BJ (cell line): ENCODE measurements around the gene MDM2. TPM values are rescaled to one million over a fixed set of nuclear protein-coding genes. Genes with fewer than 3 reads are reported as not detected.
"Not testable (repeated sequence)": the region's sequence is repeated elsewhere in the genome, so short reads cannot be mapped to it uniquely, and the experiment has no call there.

Experiments
- CTCF ChIA-PET: fragments of 350-600 bp; formaldehyde crosslinking; extraction: SDS; loops from one replicate; lab custom pipeline; 2021; ENCODE audit warnings: antibody characterized with exemption, inconsistent platforms; lab: Yijun Ruan, JAX
- POLR2A ChIA-PET: fragments of 300-600 bp; sonication (Branson Sonifier 250); formaldehyde crosslinking; extraction: SDS; loops from one replicate; lab custom pipeline; 2021; ENCODE audit warnings: antibody characterized with exemption; lab: Charles Lee
- DNase-seq: peaks from one replicate; pipeline ENCODE4 v3.0.0-alpha.2; 2011; ENCODE audit warnings: low read depth
- H3K27me3 ChIP-seq: 2 replicates; pipeline ENCODE4 v1.6.0; 2011; ENCODE audit warnings: low read length; ENCODE audit not compliant: control insufficient read depth, insufficient read depth
- H3K36me3 ChIP-seq: 2 replicates; pipeline ENCODE4 v1.5.1; 2011; ENCODE audit warnings: low read length; ENCODE audit not compliant: control insufficient read depth, insufficient read depth
- H3K4me3 ChIP-seq: 2 replicates; pipeline ENCODE4 v1.5.1; 2011; ENCODE audit warnings: low read depth, mild to moderate bottlenecking, control low read depth, low read length
- polyA plus RNA-seq: library from polyadenylated mRNA; depleted of rRNA; stranded (reverse); fragments of >200 nt; gene quantifications from 2 replicates; pipeline ENCODE4 v1.2.3, GENCODE V29; 2011
- TF ChIP-seq, protein P1 (sequence below): IDR thresholded peaks from 2 replicates; pipeline ENCODE4 v1.5.1; 2011; ENCODE audit warnings: low read depth, mild to moderate bottlenecking, control low read depth, inconsistent platforms, low read length, moderate library complexity; ENCODE audit not compliant: insufficient read depth

Gene MDM2
- polyA plus RNA-seq, 1 experiment = 15.1 TPM

DNA sequence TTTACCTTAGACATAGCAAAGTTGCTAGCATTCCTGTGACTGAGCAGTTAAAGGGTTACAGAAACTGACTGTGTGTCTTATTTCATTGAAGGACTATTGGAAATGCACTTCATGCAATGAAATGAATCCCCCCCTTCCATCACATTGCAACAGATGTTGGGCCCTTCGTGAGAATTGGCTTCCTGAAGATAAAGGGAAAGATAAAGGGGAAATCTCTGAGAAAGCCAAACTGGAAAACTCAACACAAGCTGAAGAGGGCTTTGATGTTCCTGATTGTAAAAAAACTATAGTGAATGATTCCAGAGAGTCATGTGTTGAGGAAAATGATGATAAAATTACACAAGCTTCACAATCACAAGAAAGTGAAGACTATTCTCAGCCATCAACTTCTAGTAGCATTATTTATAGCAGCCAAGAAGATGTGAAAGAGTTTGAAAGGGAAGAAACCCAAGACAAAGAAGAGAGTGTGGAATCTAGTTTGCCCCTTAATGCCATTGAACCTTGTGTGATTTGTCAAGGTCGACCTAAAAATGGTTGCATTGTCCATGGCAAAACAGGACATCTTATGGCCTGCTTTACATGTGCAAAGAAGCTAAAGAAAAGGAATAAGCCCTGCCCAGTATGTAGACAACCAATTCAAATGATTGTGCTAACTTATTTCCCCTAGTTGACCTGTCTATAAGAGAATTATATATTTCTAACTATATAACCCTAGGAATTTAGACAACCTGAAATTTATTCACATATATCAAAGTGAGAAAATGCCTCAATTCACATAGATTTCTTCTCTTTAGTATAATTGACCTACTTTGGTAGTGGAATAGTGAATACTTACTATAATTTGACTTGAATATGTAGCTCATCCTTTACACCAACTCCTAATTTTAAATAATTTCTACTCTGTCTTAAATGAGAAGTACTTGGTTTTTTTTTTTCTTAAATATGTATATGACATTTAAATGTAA, 31.5 kb downstream of the MDM2 start:
- TF ChIP-seq, protein P1, sequence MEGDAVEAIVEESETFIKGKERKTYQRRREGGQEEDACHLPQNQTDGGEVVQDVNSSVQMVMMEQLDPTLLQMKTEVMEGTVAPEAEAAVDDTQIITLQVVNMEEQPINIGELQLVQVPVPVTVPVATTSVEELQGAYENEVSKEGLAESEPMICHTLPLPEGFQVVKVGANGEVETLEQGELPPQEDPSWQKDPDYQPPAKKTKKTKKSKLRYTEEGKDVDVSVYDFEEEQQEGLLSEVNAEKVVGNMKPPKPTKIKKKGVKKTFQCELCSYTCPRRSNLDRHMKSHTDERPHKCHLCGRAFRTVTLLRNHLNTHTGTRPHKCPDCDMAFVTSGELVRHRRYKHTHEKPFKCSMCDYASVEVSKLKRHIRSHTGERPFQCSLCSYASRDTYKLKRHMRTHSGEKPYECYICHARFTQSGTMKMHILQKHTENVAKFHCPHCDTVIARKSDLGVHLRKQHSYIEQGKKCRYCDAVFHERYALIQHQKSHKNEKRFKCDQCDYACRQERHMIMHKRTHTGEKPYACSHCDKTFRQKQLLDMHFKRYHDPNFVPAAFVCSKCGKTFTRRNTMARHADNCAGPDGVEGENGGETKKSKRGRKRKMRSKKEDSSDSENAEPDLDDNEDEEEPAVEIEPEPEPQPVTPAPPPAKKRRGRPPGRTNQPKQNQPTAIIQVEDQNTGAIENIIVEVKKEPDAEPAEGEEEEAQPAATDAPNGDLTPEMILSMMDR = no peak
- no peak for DNase-seq
- POLR2A ChIA-PET = no interaction called here
- H3K4me3 ChIP-seq = no peak overlapping the region
- no peaks in the 10 kb centered on the region for H3K27me3 ChIP-seq
- peaks cover 18% of the 10 kb centered on the region for H3K36me3 ChIP-seq
- CTCF ChIA-PET = interaction anchor here (0.6 to 1.1 kb wide), 2 partner anchors 28 to 30 kb away, joined by 3 to 4 read pairs; no protein-coding TSS in a partner anchor

DNA sequence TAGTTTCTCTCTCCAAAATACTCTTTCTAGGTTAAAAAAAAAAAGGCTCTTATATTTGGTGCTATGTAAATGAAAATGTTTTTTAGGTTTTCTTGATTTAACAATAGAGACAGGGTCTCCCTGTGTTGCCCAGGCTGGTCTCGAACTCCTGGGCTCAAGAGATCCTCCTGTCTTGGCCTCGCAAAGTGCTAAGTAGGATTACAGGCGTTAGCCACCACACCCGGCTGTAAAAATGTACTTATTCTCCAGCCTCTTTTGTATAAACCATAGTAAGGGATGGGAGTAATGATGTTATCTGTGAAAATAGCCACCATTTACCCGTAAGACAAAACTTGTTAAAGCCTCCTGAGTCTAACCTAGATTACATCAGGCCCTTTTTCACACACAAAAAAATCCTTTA, 33.2 kb downstream of the MDM2 start:
- H3K4me3 ChIP-seq, DNase-seq, H3K27me3 ChIP-seq, POLR2A ChIA-PET: not testable (repeated sequence)
- CTCF ChIA-PET = interaction anchor here (0.9 kb wide), 1 partner anchor 13 kb away, joined by 4 read pairs; no protein-coding TSS in a partner anchor
- peaks cover 15% of the 10 kb centered on the region for H3K36me3 ChIP-seq

DNA sequence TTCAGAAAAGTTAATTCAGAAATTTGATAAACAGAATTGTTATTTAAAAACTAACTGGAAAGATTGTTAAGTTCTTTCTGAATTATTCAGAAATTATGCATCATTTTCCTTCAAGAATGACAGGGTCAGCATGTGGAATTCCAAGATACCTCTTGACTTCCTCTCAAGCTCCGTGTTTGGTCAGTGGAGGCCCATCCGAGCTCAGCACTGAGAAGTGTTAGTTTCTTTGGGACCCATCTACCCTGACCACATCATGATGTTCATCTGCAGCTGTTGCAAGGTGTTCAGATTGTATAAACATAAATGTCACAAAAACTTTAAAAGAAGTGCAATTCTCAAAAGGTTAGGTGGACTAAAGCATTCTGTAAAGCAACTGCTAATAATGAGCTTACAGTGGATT, 33.7 kb downstream of the MDM2 start:
- POLR2A ChIA-PET = no interaction called here
- TF ChIP-seq, protein P1 = no peak
- no peaks in the 10 kb centered on the region for H3K27me3 ChIP-seq
- DNase-seq = no peak
- no peak overlapping the region for H3K4me3 ChIP-seq
- CTCF ChIA-PET = interaction anchor here (0.7 to 0.9 kb wide), 2 partner anchors 11 to 14 kb away, joined by 3 to 4 read pairs; no protein-coding TSS in a partner anchor
- peaks cover 15% of the 10 kb centered on the region for H3K36me3 ChIP-seq

DNA sequence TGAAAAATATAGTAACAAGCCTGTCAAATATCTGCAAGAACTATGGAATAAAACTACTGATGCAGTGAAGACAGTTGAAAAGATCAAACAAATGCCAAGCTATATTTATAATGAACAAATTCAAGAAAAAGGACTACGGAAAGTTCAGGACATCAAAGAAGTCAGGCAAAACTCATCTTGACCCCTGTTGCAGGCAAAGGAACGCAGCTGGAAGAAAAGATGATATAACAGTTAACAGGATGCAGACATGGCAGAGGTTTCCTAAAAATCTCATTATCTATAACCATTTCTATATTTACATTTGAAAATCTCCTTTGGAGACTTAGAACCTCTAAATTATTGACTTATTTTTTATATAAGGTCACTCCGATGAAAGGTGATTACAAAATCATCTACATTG, 34.1 kb downstream of the MDM2 start:
- DNase-seq = no peak
- CTCF ChIA-PET = interaction anchor here (0.7 to 0.9 kb wide), 2 partner anchors 12 to 14 kb away, joined by 3 to 4 read pairs; no protein-coding TSS in a partner anchor
- POLR2A ChIA-PET = no interaction called here
- Histone ChIP-seq H3K4me3 (no peak overlapping the region), H3K36me3 (peaks cover 15% of the 10 kb centered on the region), H3K27me3 (no peaks in the 10 kb centered on the region)
- TF ChIP-seq, protein P1 = no peak

DNA sequence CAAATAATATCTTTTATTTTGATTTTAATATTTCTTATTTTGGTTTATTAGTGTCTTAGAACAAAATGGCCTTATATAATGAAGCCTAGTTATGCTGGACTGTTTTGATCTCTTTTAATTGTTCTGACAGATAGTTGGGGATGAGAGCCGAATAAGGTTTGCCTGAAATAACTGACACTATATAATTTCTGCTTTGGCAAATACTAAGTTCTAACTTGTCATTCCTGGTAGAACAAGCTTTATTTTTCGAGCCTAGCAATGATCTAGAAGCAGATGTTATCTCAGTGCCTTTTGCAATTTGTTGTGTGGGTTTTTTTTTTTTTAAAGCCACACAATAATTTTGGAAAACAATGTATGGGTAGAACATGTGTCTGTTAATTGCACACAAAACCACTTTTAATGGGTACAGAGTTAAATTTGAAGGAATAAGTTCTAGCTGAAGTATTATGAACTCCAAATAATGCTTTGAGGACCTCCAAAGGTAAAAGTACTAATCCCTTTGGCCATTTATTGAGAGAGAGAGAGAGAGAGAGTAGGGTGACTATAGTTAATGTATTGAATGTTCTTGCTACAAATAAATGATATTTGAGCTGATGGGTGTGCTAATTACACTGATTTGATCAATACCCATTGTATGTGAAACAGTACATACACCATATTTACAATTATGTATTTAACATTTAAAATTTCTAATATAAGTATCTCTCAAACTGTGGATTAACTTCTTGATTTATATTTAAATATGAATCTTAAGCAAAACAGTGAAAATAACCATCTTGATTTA, 35.0 kb downstream of the MDM2 start:
- ChIA-PET POLR2A (no interaction called here), CTCF (interaction anchor here (0.7 to 1.0 kb wide), 2 partner anchors 9 to 23 kb away, joined by 3 read pairs; no protein-coding TSS in a partner anchor)
- no peak for DNase-seq
- Histone ChIP-seq H3K4me3 (no peak overlapping the region), H3K27me3 (no peaks in the 10 kb centered on the region), H3K36me3 (peaks cover 15% of the 10 kb centered on the region)
- TF ChIP-seq, protein P1 = no peak
